ENCODE measurements around the gene AQP1. TPM values are rescaled to one million over a fixed set of nuclear protein-coding genes. Genes with fewer than 3 reads are reported as not detected.

AQP1 gene
- total RNA-seq, 1 donor from 2014 or later, result 6.9 TPM

- DNase-seq (ENCODE audit: extremely low read depth, low read depth, low spot score), result no peak
Observed at GRCh38 chr7:30881448-30881847, 30.2 kb upstream of the AQP1 start.

DNA sequence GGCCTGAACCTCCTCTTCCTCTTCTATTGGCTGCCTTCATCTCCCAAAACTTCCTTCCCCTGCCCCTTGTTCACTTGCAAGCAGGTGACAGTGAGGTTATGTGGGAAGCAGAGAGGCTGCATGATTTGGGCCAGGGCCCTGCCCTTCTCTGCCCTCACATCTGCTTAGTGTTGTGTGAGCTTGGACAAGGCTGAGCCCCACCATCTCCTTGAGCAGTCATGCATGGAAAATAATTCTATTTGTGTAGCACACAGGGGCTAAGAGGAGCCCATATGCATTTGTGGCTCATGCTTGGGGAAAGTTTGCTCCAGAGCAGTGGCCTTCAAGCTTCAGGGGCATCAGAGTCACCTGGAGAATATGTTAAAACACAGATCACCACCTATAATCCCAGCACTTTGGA, 26.8 kb upstream of the AQP1 start:
- DNase-seq (ENCODE audit: extremely low read depth, low read depth, low spot score), result no peak

- no peak for DNase-seq (ENCODE audit: extremely low read depth, low read depth, low spot score)
Observed at GRCh38 chr7:30886608-30887011, 25.0 kb upstream of the AQP1 start.

- no peak for DNase-seq (ENCODE audit: extremely low read depth, low read depth, low spot score)
Observed at GRCh38 chr7:30887464-30887872, 24.2 kb upstream of the AQP1 start.

DNA sequence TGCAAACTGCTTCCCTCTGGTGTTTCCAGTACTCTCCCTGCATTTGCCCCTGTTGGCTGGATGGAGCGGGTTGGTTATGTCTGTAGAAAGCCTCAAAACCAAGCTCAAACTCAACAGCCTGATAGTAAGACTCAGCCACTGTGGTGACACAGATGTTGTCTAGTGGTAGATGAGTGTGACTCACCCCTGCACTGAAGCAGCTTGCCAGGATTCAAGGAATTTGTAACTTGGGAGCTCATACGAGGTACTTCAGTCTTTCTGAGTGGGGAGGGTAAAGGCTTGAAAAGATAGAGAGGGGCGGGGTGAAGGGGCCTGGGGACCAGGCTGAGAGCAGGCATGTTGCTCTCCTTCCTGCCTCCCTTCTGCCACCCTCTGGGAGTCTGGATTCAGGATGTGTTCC, 22.9 kb upstream of the AQP1 start:
- no peak for DNase-seq (ENCODE audit: extremely low read depth, low read depth, low spot score)

- DNase-seq (ENCODE audit: extremely low read depth, low read depth, low spot score), result no peak
Observed at GRCh38 chr7:30890226-30890625, 21.4 kb upstream of the AQP1 start.

DNA sequence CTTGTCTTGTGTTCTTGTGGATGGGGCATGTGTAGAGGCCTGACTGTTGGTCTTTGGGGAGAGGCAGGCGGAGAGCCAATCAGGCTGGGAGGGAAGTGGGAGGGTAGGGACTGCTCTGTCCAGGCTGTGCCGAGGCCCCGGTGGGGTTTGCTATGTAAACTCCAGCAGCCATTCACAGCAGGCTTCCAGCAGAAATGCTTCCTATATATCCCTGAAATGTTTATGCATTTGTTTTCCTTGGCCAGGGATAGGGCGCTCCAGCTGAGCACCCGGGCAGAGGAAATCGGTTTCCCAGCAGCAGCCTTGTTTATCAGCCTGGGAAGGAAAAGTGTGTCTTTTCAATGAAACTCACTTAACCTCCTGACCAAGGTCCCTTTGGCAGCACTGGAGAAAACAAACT, 18.3 kb upstream of the AQP1 start:
- peak; percentile 72 for DNase-seq (ENCODE audit: extremely low read depth, low read depth, low spot score)

- no peak for DNase-seq (ENCODE audit: extremely low read depth, low read depth, low spot score)
Observed at GRCh38 chr7:30894009-30894408, 17.6 kb upstream of the AQP1 start.

GRCh38 chr7:30894866-30895605, 16.6 kb upstream of the AQP1 start:
- DNase-seq (ENCODE audit: extremely low read depth, low read depth, low spot score), result no peak

DNA sequence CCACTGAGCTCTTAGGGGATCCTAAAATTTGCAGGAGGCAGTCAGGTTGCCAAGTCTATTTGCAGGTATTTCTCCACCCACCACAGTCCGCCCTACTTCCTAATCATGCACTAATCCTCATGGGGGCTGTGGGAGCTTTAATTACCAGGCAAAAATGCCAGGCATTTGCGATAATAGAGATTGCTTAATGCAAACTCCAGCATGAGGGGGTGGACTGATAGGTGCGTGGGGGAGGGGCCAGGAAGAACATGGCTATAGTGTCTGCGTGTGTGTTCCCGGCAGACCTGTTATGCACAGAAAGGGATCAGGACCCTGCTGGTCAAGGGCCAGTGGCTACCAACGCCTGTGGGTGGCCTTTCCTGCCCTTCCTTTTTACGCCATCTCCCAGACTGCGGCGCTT, 15.6 kb upstream of the AQP1 start:
- DNase-seq (ENCODE audit: extremely low read depth, low read depth, low spot score), result no peak

GRCh38 chr7:30896783-30897637, 14.6 kb upstream of the AQP1 start:
- no peak for DNase-seq (ENCODE audit: extremely low read depth, low read depth, low spot score)

GRCh38 chr7:30897770-30898169, 13.9 kb upstream of the AQP1 start:
- no peak for DNase-seq (ENCODE audit: extremely low read depth, low read depth, low spot score)

DNA sequence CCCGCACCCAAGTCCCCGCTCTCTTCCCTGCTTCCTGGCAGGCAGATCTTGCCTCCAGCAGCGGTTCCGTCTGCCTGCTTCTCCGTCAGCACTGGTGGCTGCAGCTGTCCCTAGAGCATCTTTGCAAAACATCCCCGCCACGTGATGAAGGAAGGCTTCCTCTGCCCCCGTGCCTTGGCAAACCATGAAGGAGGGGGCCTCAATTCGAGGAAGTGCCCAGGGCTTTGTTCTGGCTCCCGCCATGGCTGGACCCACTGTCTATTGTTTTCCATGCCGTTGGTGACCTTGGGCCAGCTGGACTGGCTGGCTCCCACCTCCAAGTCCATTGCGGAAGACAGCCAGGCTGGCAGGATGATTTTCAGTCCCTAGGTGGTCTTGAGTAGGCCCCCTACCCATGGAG, 13.2 kb upstream of the AQP1 start:
- no peak for DNase-seq (ENCODE audit: extremely low read depth, low read depth, low spot score)

DNA sequence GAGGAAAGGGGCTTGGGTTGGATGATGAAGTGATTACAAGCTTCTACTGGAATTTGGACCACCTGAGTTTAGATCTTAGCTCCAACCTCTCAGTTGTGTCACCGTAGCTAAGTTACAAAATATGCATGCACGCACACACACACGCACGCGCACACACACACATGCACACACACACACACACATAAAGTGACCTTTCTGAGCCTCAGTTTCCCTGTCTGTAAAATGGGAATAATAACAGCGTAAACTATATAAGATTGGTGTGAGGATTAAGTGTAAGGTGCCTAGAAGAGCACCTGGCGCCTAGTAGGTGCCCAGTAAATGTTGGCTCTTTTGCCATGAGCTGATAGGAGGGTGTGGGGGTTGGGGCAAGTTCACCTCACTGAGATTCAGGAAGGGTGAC, 12.6 kb upstream of the AQP1 start:
- DNase-seq (ENCODE audit: extremely low read depth, low read depth, low spot score), result no peak

GRCh38 chr7:30899630-30900029, 12.0 kb upstream of the AQP1 start:
- no peak for DNase-seq (ENCODE audit: extremely low read depth, low read depth, low spot score)

DNA sequence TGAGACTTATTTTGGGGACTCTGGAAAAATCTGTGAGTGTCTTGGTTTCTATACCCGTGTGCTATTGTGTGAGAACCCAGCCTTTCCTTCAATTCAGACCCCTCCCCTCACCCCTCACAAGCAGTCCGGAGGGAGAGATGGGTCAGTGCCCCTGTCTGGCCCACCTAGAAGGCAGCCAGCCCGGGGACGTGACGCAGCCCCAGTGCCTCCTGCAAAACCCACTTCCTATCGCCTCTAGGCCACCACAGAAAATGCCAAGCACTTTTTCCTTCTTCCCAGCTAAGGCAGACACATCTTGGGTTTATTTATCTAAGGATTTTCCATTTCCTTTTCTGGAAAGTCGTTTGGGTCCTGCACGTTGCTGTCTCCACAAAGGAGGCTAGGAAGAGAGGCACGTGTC, 11.6 kb upstream of the AQP1 start:
- no peak for DNase-seq (ENCODE audit: extremely low read depth, low read depth, low spot score)

DNA sequence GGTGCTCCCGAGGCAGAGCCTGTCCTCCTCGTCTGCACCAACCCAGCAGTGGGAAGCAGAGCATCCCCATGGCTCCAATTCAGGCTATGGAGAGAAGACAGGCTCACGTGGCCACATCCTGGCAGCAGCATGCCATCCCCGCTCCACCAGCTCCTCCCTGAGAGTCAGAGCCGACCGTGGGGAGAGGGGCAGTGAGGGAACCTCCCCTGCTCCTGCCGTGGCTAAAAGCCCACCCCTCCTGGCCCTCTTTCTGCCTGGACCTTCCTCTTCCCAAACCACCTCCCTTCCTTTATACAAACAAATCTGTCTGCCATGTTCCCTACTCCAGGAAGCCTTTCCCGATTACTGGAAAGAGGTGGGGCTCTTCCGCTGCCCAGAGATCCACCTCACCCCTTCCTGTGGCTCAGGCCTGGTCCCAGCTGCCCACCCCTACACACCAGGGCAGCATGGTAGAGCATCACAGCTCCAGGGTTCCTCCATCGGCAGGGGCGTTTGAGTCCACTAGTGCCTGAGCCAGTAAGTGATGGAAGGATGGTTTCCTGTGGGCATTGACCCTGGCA, 10.8 kb upstream of the AQP1 start:
- DNase-seq (ENCODE audit: extremely low read depth, low read depth, low spot score), result no peak

DNA sequence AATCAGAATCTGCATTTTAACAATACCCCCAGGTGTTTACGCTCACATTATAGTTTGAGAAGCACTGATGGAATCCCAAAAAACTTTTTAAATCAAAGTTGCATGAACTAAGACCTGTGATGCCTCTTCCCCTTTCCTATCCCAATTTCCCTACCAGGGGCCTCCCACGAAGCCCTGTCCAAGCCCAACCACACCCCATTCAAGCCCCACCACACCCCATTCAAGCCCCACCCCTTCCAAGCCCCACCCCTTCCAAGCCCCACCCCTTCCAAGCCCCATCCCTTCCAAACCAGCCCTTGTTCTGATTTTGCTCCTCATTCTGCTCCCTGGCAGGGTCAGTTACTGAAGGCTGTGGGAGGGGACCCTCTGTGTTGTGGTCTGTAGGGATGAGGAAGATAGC, 9.8 kb upstream of the AQP1 start:
- DNase-seq (ENCODE audit: extremely low read depth, low read depth, low spot score), result no peak

- DNase-seq (ENCODE audit: extremely low read depth, low read depth, low spot score), result no peak
Observed at GRCh38 chr7:30902466-30902865, 9.2 kb upstream of the AQP1 start.

DNA sequence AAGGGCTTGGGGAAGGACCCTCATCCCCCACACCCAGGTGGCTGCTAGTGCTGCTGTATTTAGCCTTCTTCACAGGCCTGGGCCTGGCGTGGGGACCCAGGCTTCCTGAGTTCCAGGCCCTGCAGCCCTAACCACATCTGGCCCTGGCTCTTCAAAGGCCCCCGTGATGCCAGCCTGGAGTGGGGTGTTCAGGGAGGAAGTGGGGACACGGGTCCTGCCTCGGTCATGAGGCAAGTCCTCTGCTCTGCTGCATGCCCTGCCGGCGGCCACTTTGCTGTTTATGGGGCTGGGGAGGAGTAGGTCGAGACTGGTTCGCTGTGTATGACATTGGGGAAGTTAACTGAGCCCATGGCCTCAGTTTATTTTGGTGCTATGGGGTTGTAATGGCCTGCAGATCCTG, 8.5 kb upstream of the AQP1 start:
- DNase-seq (ENCODE audit: extremely low read depth, low read depth, low spot score), result no peak

DNA sequence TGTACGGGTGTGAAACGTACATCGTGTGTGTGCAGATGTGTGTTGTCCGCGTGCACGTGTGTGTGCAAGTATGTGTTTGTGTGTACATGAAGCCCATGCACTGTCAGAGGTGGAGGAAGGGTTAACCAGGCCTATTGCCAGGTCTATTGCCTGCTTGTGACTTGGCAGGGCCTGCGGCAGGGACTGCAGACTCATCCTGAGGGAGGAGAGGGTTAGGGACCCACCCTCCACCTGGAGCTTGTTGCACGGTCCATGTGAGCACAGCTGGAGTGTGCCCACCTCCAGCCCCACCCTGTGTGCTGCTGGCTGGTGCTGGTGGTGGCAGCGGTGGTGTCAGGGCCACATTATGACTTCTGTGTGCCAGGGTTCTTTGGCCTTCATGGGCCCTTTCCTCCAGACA, 7.1 kb upstream of the AQP1 start:
- DNase-seq (ENCODE audit: extremely low read depth, low read depth, low spot score), result no peak
